ENCODE measurements around the gene CLPTM1L.

DNA sequence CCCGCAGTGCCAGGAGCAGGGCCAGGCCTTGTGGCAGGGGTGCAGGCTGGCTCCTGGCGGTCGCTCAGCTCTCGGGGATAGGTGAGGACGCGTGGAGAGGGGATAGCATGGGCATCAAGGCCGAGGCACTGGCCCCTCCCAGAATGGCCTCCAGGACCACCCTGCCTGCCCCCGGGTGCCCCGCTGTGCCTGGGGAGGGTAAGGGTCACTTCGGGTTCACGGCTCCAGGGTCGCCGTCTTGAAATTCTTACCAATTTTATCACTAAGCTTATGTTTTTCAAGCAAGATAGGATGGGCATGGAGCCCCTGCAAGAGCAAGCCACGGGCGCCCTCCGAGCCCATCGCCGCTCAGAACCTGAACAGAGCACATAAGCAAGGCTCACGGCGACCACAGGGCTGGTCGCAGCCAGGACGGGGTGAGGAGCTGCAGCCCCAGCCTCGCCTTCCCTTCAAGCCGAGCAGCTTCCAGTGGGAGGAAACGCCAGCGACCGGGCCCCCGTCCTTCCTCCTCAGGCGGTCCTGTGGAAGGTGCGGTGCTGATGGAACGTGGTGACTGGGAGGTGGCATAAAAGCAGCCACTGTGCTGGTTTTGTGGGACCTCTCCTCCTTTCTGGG, 14.2 kb upstream of the CLPTM1L start:
- no peak for TF ChIP-seq CTCF (conservative IDR thresholded peaks at IDR 0.05; ENCODE audit: low read depth, low read length)
- no peak for TF ChIP-seq EZH2 (IDR thresholded peaks at IDR 0.05; ENCODE audit: borderline replicate concordance, low read depth, low read length, poor library complexity, severe bottlenecking)

Data from A673 (cell line).